ENCODE results near the gene SV2C. TPM values are rescaled to one million over a fixed set of nuclear protein-coding genes. Genes with fewer than 3 reads are reported as not detected.

Gene SV2C
- total and polyA plus RNA-seq, 10 of the 15 experiments (the other 5 are each of a cell fraction or from before 2014, with no cell fraction given), result under 0.01 to 1.1 (median 0.63) TPM

DNA sequence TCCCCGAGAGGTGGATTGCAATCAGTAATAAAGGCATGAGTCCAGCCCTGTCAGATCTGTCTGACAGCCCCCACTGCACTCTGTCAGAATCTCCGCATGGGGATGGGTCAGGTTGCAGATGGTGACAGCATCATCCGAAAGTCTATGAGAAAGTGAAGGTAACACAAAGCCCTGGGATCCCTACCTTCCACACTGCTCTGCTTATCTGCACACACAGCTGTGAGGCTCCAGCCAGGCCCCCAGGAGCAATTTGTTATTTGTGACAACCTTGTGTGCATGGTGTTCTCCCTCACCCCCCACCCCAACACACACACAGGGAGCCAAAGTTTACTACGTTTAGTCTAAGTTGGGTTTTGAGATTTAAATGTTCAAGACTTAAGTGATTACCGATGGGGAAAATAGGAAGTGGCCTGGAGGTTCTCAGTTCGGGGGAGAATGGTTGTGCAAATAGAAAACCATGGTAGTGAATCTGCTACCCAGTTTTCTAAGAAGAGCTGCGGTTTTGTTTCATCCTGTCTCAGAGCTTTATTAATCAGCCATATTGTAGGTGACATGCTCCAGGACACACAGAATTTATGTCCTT lies 92.7 kb downstream of the SV2C start (continued):
- TF ChIP-seq, protein P1, sequence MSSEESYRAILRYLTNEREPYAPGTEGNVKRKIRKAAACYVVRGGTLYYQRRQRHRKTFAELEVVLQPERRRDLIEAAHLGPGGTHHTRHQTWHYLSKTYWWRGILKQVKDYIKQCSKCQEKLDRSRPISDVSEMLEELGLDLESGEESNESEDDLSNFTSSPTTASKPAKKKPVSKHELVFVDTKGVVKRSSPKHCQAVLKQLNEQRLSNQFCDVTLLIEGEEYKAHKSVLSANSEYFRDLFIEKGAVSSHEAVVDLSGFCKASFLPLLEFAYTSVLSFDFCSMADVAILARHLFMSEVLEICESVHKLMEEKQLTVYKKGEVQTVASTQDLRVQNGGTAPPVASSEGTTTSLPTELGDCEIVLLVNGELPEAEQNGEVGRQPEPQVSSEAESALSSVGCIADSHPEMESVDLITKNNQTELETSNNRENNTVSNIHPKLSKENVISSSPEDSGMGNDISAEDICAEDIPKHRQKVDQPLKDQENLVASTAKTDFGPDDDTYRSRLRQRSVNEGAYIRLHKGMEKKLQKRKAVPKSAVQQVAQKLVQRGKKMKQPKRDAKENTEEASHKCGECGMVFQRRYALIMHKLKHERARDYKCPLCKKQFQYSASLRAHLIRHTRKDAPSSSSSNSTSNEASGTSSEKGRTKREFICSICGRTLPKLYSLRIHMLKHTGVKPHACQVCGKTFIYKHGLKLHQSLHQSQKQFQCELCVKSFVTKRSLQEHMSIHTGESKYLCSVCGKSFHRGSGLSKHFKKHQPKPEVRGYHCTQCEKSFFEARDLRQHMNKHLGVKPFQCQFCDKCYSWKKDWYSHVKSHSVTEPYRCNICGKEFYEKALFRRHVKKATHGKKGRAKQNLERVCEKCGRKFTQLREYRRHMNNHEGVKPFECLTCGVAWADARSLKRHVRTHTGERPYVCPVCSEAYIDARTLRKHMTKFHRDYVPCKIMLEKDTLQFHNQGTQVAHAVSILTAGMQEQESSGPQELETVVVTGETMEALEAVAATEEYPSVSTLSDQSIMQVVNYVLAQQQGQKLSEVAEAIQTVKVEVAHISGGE (CRISPR knock-in tag; IDR thresholded peaks at IDR 0.05), result no peak
- TF ChIP-seq, protein P2, sequence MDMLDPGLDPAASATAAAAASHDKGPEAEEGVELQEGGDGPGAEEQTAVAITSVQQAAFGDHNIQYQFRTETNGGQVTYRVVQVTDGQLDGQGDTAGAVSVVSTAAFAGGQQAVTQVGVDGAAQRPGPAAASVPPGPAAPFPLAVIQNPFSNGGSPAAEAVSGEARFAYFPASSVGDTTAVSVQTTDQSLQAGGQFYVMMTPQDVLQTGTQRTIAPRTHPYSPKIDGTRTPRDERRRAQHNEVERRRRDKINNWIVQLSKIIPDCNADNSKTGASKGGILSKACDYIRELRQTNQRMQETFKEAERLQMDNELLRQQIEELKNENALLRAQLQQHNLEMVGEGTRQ (IDR thresholded peaks at IDR 0.05; ENCODE audit: borderline replicate concordance, low read depth, low read length), result no peak
- TF ChIP-seq, protein P3, sequence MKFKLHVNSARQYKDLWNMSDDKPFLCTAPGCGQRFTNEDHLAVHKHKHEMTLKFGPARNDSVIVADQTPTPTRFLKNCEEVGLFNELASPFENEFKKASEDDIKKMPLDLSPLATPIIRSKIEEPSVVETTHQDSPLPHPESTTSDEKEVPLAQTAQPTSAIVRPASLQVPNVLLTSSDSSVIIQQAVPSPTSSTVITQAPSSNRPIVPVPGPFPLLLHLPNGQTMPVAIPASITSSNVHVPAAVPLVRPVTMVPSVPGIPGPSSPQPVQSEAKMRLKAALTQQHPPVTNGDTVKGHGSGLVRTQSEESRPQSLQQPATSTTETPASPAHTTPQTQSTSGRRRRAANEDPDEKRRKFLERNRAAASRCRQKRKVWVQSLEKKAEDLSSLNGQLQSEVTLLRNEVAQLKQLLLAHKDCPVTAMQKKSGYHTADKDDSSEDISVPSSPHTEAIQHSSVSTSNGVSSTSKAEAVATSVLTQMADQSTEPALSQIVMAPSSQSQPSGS (IDR thresholded peaks at IDR 0.05; ENCODE audit: low read length), result peak; percentile 78
- TF ChIP-seq POU2F2 (IDR thresholded peaks at IDR 0.05; ENCODE audit: borderline replicate concordance, low read depth, low read length), result no peak
- TF ChIP-seq CHD4 (IDR thresholded peaks at IDR 0.05), result no peak
- TF ChIP-seq, protein P4, sequence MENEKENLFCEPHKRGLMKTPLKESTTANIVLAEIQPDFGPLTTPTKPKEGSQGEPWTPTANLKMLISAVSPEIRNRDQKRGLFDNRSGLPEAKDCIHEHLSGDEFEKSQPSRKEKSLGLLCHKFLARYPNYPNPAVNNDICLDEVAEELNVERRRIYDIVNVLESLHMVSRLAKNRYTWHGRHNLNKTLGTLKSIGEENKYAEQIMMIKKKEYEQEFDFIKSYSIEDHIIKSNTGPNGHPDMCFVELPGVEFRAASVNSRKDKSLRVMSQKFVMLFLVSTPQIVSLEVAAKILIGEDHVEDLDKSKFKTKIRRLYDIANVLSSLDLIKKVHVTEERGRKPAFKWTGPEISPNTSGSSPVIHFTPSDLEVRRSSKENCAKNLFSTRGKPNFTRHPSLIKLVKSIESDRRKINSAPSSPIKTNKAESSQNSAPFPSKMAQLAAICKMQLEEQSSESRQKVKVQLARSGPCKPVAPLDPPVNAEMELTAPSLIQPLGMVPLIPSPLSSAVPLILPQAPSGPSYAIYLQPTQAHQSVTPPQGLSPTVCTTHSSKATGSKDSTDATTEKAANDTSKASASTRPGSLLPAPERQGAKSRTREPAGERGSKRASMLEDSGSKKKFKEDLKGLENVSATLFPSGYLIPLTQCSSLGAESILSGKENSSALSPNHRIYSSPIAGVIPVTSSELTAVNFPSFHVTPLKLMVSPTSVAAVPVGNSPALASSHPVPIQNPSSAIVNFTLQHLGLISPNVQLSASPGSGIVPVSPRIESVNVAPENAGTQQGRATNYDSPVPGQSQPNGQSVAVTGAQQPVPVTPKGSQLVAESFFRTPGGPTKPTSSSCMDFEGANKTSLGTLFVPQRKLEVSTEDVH (IDR thresholded peaks at IDR 0.05; ENCODE audit: low read depth, partially characterized antibody), result no peak
- no peak for TF ChIP-seq NR2C1 (IDR thresholded peaks at IDR 0.05)
- TF ChIP-seq, protein P5, sequence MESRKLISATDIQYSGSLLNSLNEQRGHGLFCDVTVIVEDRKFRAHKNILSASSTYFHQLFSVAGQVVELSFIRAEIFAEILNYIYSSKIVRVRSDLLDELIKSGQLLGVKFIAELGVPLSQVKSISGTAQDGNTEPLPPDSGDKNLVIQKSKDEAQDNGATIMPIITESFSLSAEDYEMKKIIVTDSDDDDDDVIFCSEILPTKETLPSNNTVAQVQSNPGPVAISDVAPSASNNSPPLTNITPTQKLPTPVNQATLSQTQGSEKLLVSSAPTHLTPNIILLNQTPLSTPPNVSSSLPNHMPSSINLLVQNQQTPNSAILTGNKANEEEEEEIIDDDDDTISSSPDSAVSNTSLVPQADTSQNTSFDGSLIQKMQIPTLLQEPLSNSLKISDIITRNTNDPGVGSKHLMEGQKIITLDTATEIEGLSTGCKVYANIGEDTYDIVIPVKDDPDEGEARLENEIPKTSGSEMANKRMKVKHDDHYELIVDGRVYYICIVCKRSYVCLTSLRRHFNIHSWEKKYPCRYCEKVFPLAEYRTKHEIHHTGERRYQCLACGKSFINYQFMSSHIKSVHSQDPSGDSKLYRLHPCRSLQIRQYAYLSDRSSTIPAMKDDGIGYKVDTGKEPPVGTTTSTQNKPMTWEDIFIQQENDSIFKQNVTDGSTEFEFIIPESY (IDR thresholded peaks at IDR 0.05), result no peak
- TF ChIP-seq ASH2L (IDR thresholded peaks at IDR 0.05; ENCODE audit: borderline replicate concordance, low read depth), result no peak
- TF ChIP-seq POLR2AphosphoS5 (IDR thresholded peaks at IDR 0.05; ENCODE audit: low read length), result no peak
- TF ChIP-seq CHD2 (IDR thresholded peaks at IDR 0.05; ENCODE audit: borderline replicate concordance, low read depth, low read length), result no peak
- TF ChIP-seq EED (IDR thresholded peaks at IDR 0.05; ENCODE audit: low read depth), result peak; percentile 74
- 0 out of 2 replicates have a peak, but pooled peaks have one; percentile 29 for TF ChIP-seq DPF2 (IDR thresholded peaks at IDR 0.05)
- TF ChIP-seq, protein P6, sequence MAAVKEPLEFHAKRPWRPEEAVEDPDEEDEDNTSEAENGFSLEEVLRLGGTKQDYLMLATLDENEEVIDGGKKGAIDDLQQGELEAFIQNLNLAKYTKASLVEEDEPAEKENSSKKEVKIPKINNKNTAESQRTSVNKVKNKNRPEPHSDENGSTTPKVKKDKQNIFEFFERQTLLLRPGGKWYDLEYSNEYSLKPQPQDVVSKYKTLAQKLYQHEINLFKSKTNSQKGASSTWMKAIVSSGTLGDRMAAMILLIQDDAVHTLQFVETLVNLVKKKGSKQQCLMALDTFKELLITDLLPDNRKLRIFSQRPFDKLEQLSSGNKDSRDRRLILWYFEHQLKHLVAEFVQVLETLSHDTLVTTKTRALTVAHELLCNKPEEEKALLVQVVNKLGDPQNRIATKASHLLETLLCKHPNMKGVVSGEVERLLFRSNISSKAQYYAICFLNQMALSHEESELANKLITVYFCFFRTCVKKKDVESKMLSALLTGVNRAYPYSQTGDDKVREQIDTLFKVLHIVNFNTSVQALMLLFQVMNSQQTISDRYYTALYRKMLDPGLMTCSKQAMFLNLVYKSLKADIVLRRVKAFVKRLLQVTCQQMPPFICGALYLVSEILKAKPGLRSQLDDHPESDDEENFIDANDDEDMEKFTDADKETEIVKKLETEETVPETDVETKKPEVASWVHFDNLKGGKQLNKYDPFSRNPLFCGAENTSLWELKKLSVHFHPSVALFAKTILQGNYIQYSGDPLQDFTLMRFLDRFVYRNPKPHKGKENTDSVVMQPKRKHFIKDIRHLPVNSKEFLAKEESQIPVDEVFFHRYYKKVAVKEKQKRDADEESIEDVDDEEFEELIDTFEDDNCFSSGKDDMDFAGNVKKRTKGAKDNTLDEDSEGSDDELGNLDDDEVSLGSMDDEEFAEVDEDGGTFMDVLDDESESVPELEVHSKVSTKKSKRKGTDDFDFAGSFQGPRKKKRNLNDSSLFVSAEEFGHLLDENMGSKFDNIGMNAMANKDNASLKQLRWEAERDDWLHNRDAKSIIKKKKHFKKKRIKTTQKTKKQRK (IDR thresholded peaks at IDR 0.05; ENCODE audit: low read depth, low read length), result no peak
- no peak for TF ChIP-seq SP1 (IDR thresholded peaks at IDR 0.05; ENCODE audit: low read depth, low read length)
- no peak for TF ChIP-seq TCF3 (IDR thresholded peaks at IDR 0.05; ENCODE audit: borderline replicate concordance, insufficient read depth, low read depth, low read length)
